Measurements from ENCODE around the gene KCNC1. TPM values are rescaled to one million over a fixed set of nuclear protein-coding genes. Genes with fewer than 3 reads are reported as not detected.
A peak's percentile ranks its signal among the peaks of the same experiment; 100 is the strongest.

Gene KCNC1
- total and polyA plus RNA-seq, 2 of the 13 experiments (the other 11 are each of a cell fraction or from before 2014, with no cell fraction given), result 0.01 to 0.04 TPM

- 0 out of 2 replicates have a peak, but pooled peaks have one; percentile 10 for TF ChIP-seq ZNF777 (CRISPR knock-in tag; IDR thresholded peaks at IDR 0.05)
- TF ChIP-seq KMT2B (CRISPR knock-in tag; IDR thresholded peaks at IDR 0.05), result no peak
- peak; percentile 79; the same call in 1 of the 2 replicates for TF ChIP-seq ZNF773 (CRISPR knock-in tag; IDR thresholded peaks at IDR 0.05; ENCODE audit: borderline replicate concordance)
- 0 out of 2 replicates have a peak, but pooled peaks have one; percentile 38 for TF ChIP-seq MYPOP (CRISPR knock-in tag; IDR thresholded peaks at IDR 0.05)
- TF ChIP-seq ZNF124 (CRISPR knock-in tag; IDR thresholded peaks at IDR 0.05), result 0 out of 2 replicates have a peak, but pooled peaks have one; percentile 49
- TF ChIP-seq ZGPAT (CRISPR knock-in tag; IDR thresholded peaks at IDR 0.05), result peak; percentile 39; the same call in 1 of the 2 replicates
- peak; percentile 19; the same call in 1 of the 2 replicates for TF ChIP-seq ZNF563 (CRISPR knock-in tag; IDR thresholded peaks at IDR 0.05)
- TF ChIP-seq GABPB1 (CRISPR knock-in tag; IDR thresholded peaks at IDR 0.05), result peak; percentile 53; the same call in 1 of the 2 replicates
- peak; percentile 75; the same call in 1 of the 2 replicates for TF ChIP-seq ARID4A (CRISPR knock-in tag; IDR thresholded peaks at IDR 0.05; ENCODE audit: borderline replicate concordance)
- no peak for TF ChIP-seq ZNF639 (CRISPR knock-in tag; conservative IDR thresholded peaks at IDR 0.05)
- TF ChIP-seq ARNT2 (CRISPR knock-in tag; IDR thresholded peaks at IDR 0.05; ENCODE audit: low read depth), result 0 out of 2 replicates have a peak, but pooled peaks have one; percentile 48
- TF ChIP-seq SNRNP70 (IDR thresholded peaks at IDR 0.05; ENCODE audit: low read depth, low read length), result no peak
- peak; percentile 86 for TF ChIP-seq MXD1 (CRISPR knock-in tag; IDR thresholded peaks at IDR 0.05)
- TF ChIP-seq ARID5B (CRISPR knock-in tag; IDR thresholded peaks at IDR 0.05), result 0 out of 2 replicates have a peak, but pooled peaks have one; percentile 21
Observed at GRCh38 chr11:17734986-17735817, 621 bp downstream of the KCNC1 start (continued).

Measured in HepG2 (cell line).